ENCODE results near the gene ALK.

Gene ALK

DNA sequence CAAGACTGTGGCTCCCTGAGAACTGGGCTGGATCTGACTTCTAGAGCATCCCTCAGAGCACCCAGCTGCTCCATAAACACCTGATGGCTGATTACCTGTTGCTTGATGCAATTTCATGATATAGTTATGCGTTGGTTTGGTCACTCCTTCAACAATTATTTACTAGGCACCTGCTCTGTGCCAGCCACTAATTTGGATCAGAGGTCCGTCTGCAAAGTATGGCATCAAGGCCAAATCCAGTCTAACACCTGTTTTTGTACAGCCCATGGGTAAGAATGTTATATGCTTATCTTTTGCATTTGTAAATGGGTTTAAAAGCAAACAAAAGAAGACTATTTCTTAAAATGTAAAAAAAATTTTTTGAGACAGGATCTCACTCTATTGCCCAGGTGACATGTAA, 348.2 kb downstream of the ALK start:
- Histone ChIP-seq H3K27me3 (ENCODE audit: low read depth, low read length) (peaks cover 36% of the 10 kb centered on the region), H3K9ac (ENCODE audit: low read length) (no peak overlapping the region), H3K27ac (ENCODE audit: low read length) (no peak overlapping the region), H4K20me1 (ENCODE audit: insufficient read depth, low read length) (no peaks in the 10 kb centered on the region), H3K4me3 (ENCODE audit: low read length) (no peak overlapping the region), H3K4me1 (ENCODE audit: low read length) (no peaks in the 10 kb centered on the region), H3K4me2 (ENCODE audit: low read length) (no peak overlapping the region), H3K9me3 (ENCODE audit: insufficient read depth, low read length) (no peaks in the 10 kb centered on the region), H3K79me2 (ENCODE audit: low read length) (no peaks in the 10 kb centered on the region), H2AFZ (ENCODE audit: low read depth, low read length) (no peak overlapping the region), H3K36me3 (replicated peaks; ENCODE audit: low read depth, low read length) (no peaks in the 10 kb centered on the region)
- TF ChIP-seq, protein P1, sequence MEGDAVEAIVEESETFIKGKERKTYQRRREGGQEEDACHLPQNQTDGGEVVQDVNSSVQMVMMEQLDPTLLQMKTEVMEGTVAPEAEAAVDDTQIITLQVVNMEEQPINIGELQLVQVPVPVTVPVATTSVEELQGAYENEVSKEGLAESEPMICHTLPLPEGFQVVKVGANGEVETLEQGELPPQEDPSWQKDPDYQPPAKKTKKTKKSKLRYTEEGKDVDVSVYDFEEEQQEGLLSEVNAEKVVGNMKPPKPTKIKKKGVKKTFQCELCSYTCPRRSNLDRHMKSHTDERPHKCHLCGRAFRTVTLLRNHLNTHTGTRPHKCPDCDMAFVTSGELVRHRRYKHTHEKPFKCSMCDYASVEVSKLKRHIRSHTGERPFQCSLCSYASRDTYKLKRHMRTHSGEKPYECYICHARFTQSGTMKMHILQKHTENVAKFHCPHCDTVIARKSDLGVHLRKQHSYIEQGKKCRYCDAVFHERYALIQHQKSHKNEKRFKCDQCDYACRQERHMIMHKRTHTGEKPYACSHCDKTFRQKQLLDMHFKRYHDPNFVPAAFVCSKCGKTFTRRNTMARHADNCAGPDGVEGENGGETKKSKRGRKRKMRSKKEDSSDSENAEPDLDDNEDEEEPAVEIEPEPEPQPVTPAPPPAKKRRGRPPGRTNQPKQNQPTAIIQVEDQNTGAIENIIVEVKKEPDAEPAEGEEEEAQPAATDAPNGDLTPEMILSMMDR (IDR thresholded peaks at IDR 0.05; ENCODE audit: low read depth, low read length), result no peak
- TF ChIP-seq EZH2phosphoT487 (IDR thresholded peaks at IDR 0.05; ENCODE audit: low read depth), result no peak

DNA sequence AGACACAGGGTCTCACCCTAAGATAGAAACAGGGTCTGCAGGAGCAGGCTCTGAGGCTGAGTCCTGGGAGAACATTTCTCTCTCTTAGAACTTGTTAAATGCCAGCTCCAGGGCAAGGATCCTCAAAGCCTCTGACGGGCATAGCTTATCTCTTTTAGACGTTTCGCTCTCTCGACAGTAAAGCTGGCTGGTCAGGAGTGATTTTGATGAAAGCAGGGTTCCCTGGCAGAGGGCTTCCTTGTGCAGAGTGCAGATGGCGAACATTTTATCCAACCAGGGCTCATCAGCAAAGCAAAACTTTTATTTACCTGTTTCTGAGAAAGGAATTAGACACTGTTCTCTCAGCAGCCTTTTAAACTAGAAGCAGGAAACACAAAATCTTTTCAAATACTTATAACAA, 350.8 kb downstream of the ALK start:
- H3K79me2 ChIP-seq (ENCODE audit: low read length), result no peaks in the 10 kb centered on the region
- H2AFZ ChIP-seq (ENCODE audit: low read depth, low read length), result no peak overlapping the region
- no peaks in the 10 kb centered on the region for H3K9me3 ChIP-seq (ENCODE audit: insufficient read depth, low read length)
- no peak overlapping the region for H3K27ac ChIP-seq (ENCODE audit: low read length)
- H3K4me2 ChIP-seq (ENCODE audit: low read length), result no peak overlapping the region
- H3K36me3 ChIP-seq (replicated peaks; ENCODE audit: low read depth, low read length), result no peaks in the 10 kb centered on the region
- no peaks in the 10 kb centered on the region for H3K4me1 ChIP-seq (ENCODE audit: low read length)
- H3K27me3 ChIP-seq (ENCODE audit: low read depth, low read length), result peaks cover 42% of the 10 kb centered on the region
- no peak overlapping the region for H3K4me3 ChIP-seq (ENCODE audit: low read length)
- H3K9ac ChIP-seq (ENCODE audit: low read length), result no peak overlapping the region
- TF ChIP-seq EZH2phosphoT487 (IDR thresholded peaks at IDR 0.05; ENCODE audit: low read depth), result no peak
- TF ChIP-seq, protein P1 (IDR thresholded peaks at IDR 0.05; ENCODE audit: low read depth, low read length), result no peak
- no peaks in the 10 kb centered on the region for H4K20me1 ChIP-seq (ENCODE audit: insufficient read depth, low read length)

DNA sequence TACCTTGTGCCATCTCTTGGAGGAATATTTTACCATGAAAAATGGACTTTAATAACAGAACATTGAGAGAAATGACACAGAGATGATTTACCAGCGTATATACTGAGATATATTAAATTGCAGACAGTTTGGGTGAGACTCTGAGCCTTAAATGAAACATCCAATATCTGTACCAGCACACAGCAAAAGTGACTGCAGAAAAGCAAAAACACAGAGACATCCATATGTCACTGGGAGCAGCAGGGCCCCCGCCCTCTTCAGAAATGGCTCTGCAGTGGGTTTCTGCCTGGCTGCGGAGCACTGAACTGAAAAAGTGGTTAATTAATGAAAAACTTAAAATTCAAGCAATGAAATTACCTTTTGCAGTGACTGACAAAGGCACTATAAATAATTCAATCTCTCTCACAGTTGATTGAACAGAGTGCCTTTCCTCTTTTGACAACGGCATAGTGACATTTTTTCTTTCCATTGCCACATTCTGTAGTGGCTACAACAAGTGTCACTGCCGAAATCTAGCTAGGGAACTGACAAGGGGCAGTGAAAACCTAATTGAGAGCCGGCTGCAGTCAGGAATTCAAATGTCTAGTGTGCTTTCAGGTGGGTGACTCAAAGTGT, 353.4 kb downstream of the ALK start:
- no peak overlapping the region for H3K9ac ChIP-seq (ENCODE audit: low read length)

DNA sequence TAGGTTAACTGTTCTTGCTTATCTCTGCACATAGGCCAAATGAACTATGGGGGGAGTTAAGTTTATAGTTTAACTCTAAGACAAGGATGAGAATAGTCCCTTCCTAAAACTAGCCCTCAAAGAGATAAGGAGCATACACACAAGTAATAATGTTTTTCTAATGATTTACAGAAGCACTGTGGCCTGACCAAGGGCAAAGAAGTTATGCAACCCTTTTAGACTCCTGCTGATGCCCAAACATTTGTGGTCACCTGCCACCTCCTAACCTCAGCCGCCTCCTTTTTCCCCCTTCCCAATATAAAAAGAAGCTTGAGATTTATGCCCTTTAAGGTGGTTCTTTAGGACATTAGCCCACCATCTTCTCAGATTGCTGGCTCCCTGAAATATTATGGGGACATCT, 357.7 kb downstream of the ALK start:
- TF ChIP-seq EZH2phosphoT487 (IDR thresholded peaks at IDR 0.05; ENCODE audit: low read depth), result no peak
- TF ChIP-seq, protein P1 (IDR thresholded peaks at IDR 0.05; ENCODE audit: low read depth, low read length), result no peak
- no peaks in the 10 kb centered on the region for H3K9me3 ChIP-seq (ENCODE audit: insufficient read depth, low read length)

More for the DNA sequence above, 353.4 kb downstream of the ALK start:
- no peaks in the 10 kb centered on the region for H3K79me2 ChIP-seq (ENCODE audit: low read length)
- H3K36me3 ChIP-seq (replicated peaks; ENCODE audit: low read depth, low read length), result no peaks in the 10 kb centered on the region
- H3K27ac ChIP-seq (ENCODE audit: low read length), result no peak overlapping the region
- no peak overlapping the region for H2AFZ ChIP-seq (ENCODE audit: low read depth, low read length)
- peaks cover 34% of the 10 kb centered on the region for H3K27me3 ChIP-seq (ENCODE audit: low read depth, low read length)
- no peaks in the 10 kb centered on the region for H3K4me1 ChIP-seq (ENCODE audit: low read length)
- no peaks in the 10 kb centered on the region for H3K9me3 ChIP-seq (ENCODE audit: insufficient read depth, low read length)
- TF ChIP-seq, protein P1 (IDR thresholded peaks at IDR 0.05; ENCODE audit: low read depth, low read length), result no peak
- H3K4me2 ChIP-seq (ENCODE audit: low read length), result no peak overlapping the region
- H4K20me1 ChIP-seq (ENCODE audit: insufficient read depth, low read length), result no peaks in the 10 kb centered on the region
- H3K4me3 ChIP-seq (ENCODE audit: low read length), result no peak overlapping the region

More for the DNA sequence above, 357.7 kb downstream of the ALK start:
- Histone ChIP-seq H3K4me1 (ENCODE audit: low read length) (no peaks in the 10 kb centered on the region), H3K9ac (ENCODE audit: low read length) (no peak overlapping the region), H3K4me2 (ENCODE audit: low read length) (no peak overlapping the region), H2AFZ (ENCODE audit: low read depth, low read length) (no peak overlapping the region), H3K4me3 (ENCODE audit: low read length) (no peak overlapping the region), H3K79me2 (ENCODE audit: low read length) (no peaks in the 10 kb centered on the region), H3K27ac (ENCODE audit: low read length) (no peak overlapping the region), H3K36me3 (replicated peaks; ENCODE audit: low read depth, low read length) (no peaks in the 10 kb centered on the region), H4K20me1 (ENCODE audit: insufficient read depth, low read length) (no peaks in the 10 kb centered on the region), H3K27me3 (ENCODE audit: low read depth, low read length) (peaks cover 26% of the 10 kb centered on the region)
